ENCODE data around the gene CRY2.

The CRY2 gene

GRCh38 chr11:45930951-45931570 is 83.8 kb downstream of the CRY2 start:
- no peak for TF ChIP-seq CTCF (conservative IDR thresholded peaks at IDR 0.05; ENCODE audit: low read depth, low read length)
- no peak overlapping the region for H3K4me3 ChIP-seq (ENCODE audit: low read length)
- no peak for DNase-seq (ENCODE audit: low read depth)

GRCh38 chr11:45931739-45932138 is 84.5 kb downstream of the CRY2 start:
- no peak for DNase-seq (ENCODE audit: low read depth)
- H3K4me3 ChIP-seq (ENCODE audit: low read length): no peak overlapping the region
- TF ChIP-seq CTCF (conservative IDR thresholded peaks at IDR 0.05; ENCODE audit: low read depth, low read length): no peak

- DNase-seq (ENCODE audit: low read depth): no peak
- TF ChIP-seq CTCF (conservative IDR thresholded peaks at IDR 0.05; ENCODE audit: low read depth, low read length): no peak
- no peak overlapping the region for H3K4me3 ChIP-seq (ENCODE audit: low read length)
Observed at GRCh38 chr11:45932217-45932616, 84.9 kb downstream of the CRY2 start.

All from retinal pigment epithelial cell (primary cell).